HCT116 (cell line): ENCODE data around the gene FST. TPM values are rescaled to one million over a fixed set of nuclear protein-coding genes. Genes with fewer than 3 reads are reported as not detected.
A peak's percentile ranks its signal among the peaks of the same experiment; 100 is the strongest.

ENCODE experiments used
- ATAC-seq: fragments of 200-7000 bp; cut with Tn5 transposase; 2 replicates; pipeline ENCODE4 v1.9.1; 2020; ENCODE audit warnings: mild to moderate bottlenecking, moderate library complexity
- BruUV-seq: library from RNA; stranded (reverse); fragments of 400-500 nt; replicated peaks from 2 replicates; lab custom pipeline; 2021; lab: Mats Ljungman, UMichigan
- CTCF ChIA-PET: fragments of 300-600 bp; sonication (Branson Sonifier 250); formaldehyde crosslinking; loops from one replicate; lab custom pipeline; 2021; ENCODE audit warnings: antibody characterized with exemption; lab: Charles Lee
- POLR2A ChIA-PET: fragments of 300-600, 350-600 bp; sonication (Branson Sonifier 250); formaldehyde crosslinking; loops from one replicate; lab custom pipeline; 2021; ENCODE audit warnings: antibody characterized with exemption; lab: Charles Lee
- RAD21 ChIA-PET, 2 experiments: fragments of 300-600 bp; sonication (Branson Sonifier 250); formaldehyde crosslinking; loops; one replicate each; lab custom pipeline; 2023; ENCODE audit warnings: low total read pairs in 2 of 2; ENCODE audit not compliant: uncharacterized antibody in 2 of 2, unreplicated experiment in 2 of 2, low non-redundant PET in 1 of 2; lab: Charles Lee
- DNase-seq: peaks from one replicate; pipeline ENCODE4 v3.0.0-alpha.2; 2010; ENCODE audit warnings: low read depth, low spot score
- H2AFZ ChIP-seq: fragments of 200-600 bp; shearing (Covaris generic), sonication (generic); 2 replicates; pipeline ENCODE4 v1.6.1; 2017; ENCODE audit warnings: low read depth, mixed run types, mixed read lengths, antibody characterized with exemption, low read length; ENCODE audit not compliant: poor library complexity, severe bottlenecking
- H3K27ac ChIP-seq: 2 replicates; pipeline ENCODE4 v1.5.1; 2012; ENCODE audit warnings: low read depth, low read length
- H3K27me3 ChIP-seq: fragments of 200-600 bp; sonication (generic); 2 replicates; pipeline ENCODE4 v1.6.1; 2016; ENCODE audit warnings: mixed run types, low read length, mixed read lengths; ENCODE audit not compliant: insufficient read depth
- H3K36me3 ChIP-seq, 2 experiments: fragments of 200-500 bp in 1 of 2; fragments of 200-600 bp in 1 of 2; sonication (Bioruptor generic) in 1 of 2; sonication (generic) in 1 of 2; 2 replicates each; pipeline versions ENCODE4 v1.5.1 to v1.6.1; 2014 to 2016; ENCODE audit warnings: low read length in 2 of 2, inconsistent platforms in 1 of 2, mixed read lengths in 1 of 2, mixed run types in 1 of 2; ENCODE audit not compliant: insufficient read depth in 2 of 2, control insufficient read depth in 1 of 2
- H3K4me1 ChIP-seq, 2 experiments: fragments of 200-600 bp in 1 of 2; sonication (generic) in 1 of 2; 2 replicates each; pipeline versions ENCODE4 v1.5.1 to v1.6.1; 2012 to 2017; ENCODE audit warnings: low read length in 2 of 2, inconsistent platforms in 1 of 2, mild to moderate bottlenecking in 1 of 2, mixed read lengths in 1 of 2, mixed run types in 1 of 2, moderate library complexity in 1 of 2; ENCODE audit not compliant: insufficient read depth in 2 of 2, control insufficient read depth in 1 of 2
- H3K4me2 ChIP-seq: fragments of 200-600 bp; sonication (generic); 2 replicates; pipeline ENCODE4 v1.6.1; 2017; ENCODE audit warnings: mixed run types, low read length, mixed read lengths
- H3K4me3 ChIP-seq, 2 experiments: fragments of 200-600 bp in 1 of 2; sonication (generic) in 1 of 2; replicated peaks in 1 of 2; 2 replicates each; pipeline ENCODE4 v1.5.1; 2011 to 2016; ENCODE audit warnings: low read length in 2 of 2, control low read depth in 1 of 2, low read depth in 1 of 2, mild to moderate bottlenecking in 1 of 2, mixed read lengths in 1 of 2, mixed run types in 1 of 2
- H3K79me2 ChIP-seq: fragments of 200-600 bp; sonication (generic); 2 replicates; pipeline ENCODE4 v1.6.1; 2017; ENCODE audit warnings: mild to moderate bottlenecking, mixed run types, low read length, moderate library complexity, mixed read lengths; ENCODE audit not compliant: insufficient read depth
- H3K9ac ChIP-seq: fragments of 200-600 bp; sonication (generic); 2 replicates; pipeline ENCODE4 v1.6.1; 2016; ENCODE audit warnings: low read length, mixed read lengths
- H3K9me2 ChIP-seq: fragments of 200-600 bp; sonication (generic), shearing (Covaris generic); 2 replicates; pipeline ENCODE4 v1.6.1; 2017; ENCODE audit warnings: mixed run types, mild to moderate bottlenecking, moderate library complexity; ENCODE audit not compliant: insufficient read depth
- H3K9me3 ChIP-seq, 2 experiments: fragments of 200-500 bp in 1 of 2; fragments of 200-600 bp in 1 of 2; sonication (Bioruptor generic) in 1 of 2; sonication (generic) in 1 of 2; 2 replicates each; pipeline ENCODE4 v1.6.1; 2014 to 2017; ENCODE audit warnings: low read length in 2 of 2, mixed read lengths in 2 of 2, inconsistent platforms in 1 of 2, low read depth in 1 of 2, mild to moderate bottlenecking in 1 of 2, mixed run types in 1 of 2, moderate library complexity in 1 of 2; ENCODE audit not compliant: control insufficient read depth in 1 of 2, insufficient read depth in 1 of 2
- H4K20me1 ChIP-seq: fragments of 200-600 bp; sonication (generic), shearing (Covaris generic); 2 replicates; pipeline ENCODE4 v1.6.1; 2017; ENCODE audit warnings: mixed run types, mild to moderate bottlenecking, moderate library complexity; ENCODE audit not compliant: insufficient read depth
- CTCF ChIP-seq, 3 experiments: fragments of 200-600 bp in 1 of 3; sonication (generic) in 1 of 3; IDR thresholded peaks in 2 of 3; conservative IDR thresholded peaks in 1 of 3; 2 replicates each; pipeline ENCODE4 v1.5.1; 2012 to 2017; ENCODE audit warnings: low read depth in 2 of 3, low read length in 2 of 3, antibody characterized with exemption in 1 of 3, borderline replicate concordance in 1 of 3, control low read depth in 1 of 3, mild to moderate bottlenecking in 1 of 3, mixed read lengths in 1 of 3, mixed run types in 1 of 3, moderate library complexity in 1 of 3; ENCODE audit not compliant: insufficient read depth in 1 of 3
- EGR1 ChIP-seq: IDR thresholded peaks from 2 replicates; pipeline ENCODE4 v1.6.1; 2012; ENCODE audit warnings: low read depth
- EZH2 ChIP-seq: fragments of 200-600 bp; sonication (generic); IDR thresholded peaks from 2 replicates; pipeline ENCODE4 v1.6.1; 2017; ENCODE audit warnings: antibody characterized with exemption, mixed run types
- EZH2phosphoT487 ChIP-seq: fragments of 200-600 bp; IDR thresholded peaks from 2 replicates; pipeline ENCODE4 v1.6.1; 2018; ENCODE audit warnings: antibody characterized with exemption, borderline replicate concordance
- JUND ChIP-seq: IDR thresholded peaks from 2 replicates; pipeline ENCODE4 v1.6.1; 2012
- POLR2A ChIP-seq: IDR thresholded peaks from 2 replicates; pipeline ENCODE4 v1.7.0; 2011; ENCODE audit warnings: borderline replicate concordance; ENCODE audit not compliant: insufficient read depth, insufficient read length; ENCODE audit errors: extremely low read depth
- POLR2AphosphoS5 ChIP-seq: IDR thresholded peaks from 2 replicates; pipeline ENCODE4 v1.6.1; 2011; ENCODE audit warnings: mild to moderate bottlenecking, low read depth, low read length, moderate library complexity
- SRF ChIP-seq: IDR thresholded peaks from 2 replicates; pipeline ENCODE4 v1.6.1; 2012; ENCODE audit warnings: low read depth
- TCF7L2 ChIP-seq: IDR thresholded peaks from 2 replicates; pipeline ENCODE4 v1.7.0; 2011; ENCODE audit warnings: borderline replicate concordance, inconsistent platforms; ENCODE audit not compliant: insufficient read depth, insufficient read length; ENCODE audit errors: extremely low read depth
- intact Hi-C: fragments of 100-400 bp; cut with micrococcal nuclease; formaldehyde crosslinking; loops from 2 replicates; pipeline ENCODE4 v1.10.0; 2022
- total RNA-seq: library from RNA; stranded (reverse); gene quantifications from one replicate; pipeline ENCODE4 v1.2.1, GENCODE V29; 2021; ENCODE audit not compliant: unreplicated experiment

FST gene
- total RNA-seq, 1 experiment from 2014 or later: 0.34 TPM

GRCh38 chr5:53479590-53480415, 626 bp upstream of the FST start:
- intact Hi-C loops: loop anchor here (2.0 to 10.0 kb wide), 3 partner anchors 391 to 737 kb away; no protein-coding TSS in a partner anchor
- H3K27me3 ChIP-seq: peaks cover 13% of the 10 kb centered on the region; the same call in 1 of the 2 replicates
- DNase-seq (no peak), ATAC-seq (0 out of 2 replicates have a peak, but pooled peaks have one; percentile 15)
- H3K4me2 ChIP-seq: peak overlapping the region; percentile 87
- ChIA-PET RAD21 (interaction anchor here in 1 of 2 experiments (0.7 kb wide), 1 partner anchor 693 kb away, joined by 4 read pairs; no protein-coding TSS in a partner anchor), POLR2A (no interaction called here), CTCF (no interaction called here)
- no peaks in the 10 kb centered on the region for H3K79me2 ChIP-seq
- H4K20me1 ChIP-seq: no peaks in the 10 kb centered on the region
- no peak overlapping the region for H3K27ac ChIP-seq
- H3K9me2 ChIP-seq: no peaks in the 10 kb centered on the region
- BruUV-seq: no TSS peak
- H3K9ac ChIP-seq: no peak overlapping the region
- no peaks in the 10 kb centered on the region for H3K9me3 ChIP-seq
- peak overlapping the region; percentile 44 to 59 for H3K4me3 ChIP-seq
- H3K36me3 ChIP-seq: no peaks in the 10 kb centered on the region
- H3K4me1 ChIP-seq: peaks cover 0 to 31% of the 10 kb centered on the region in 2 experiments; a peak in 3 of 4 replicates
- TF ChIP-seq TCF7L2: no peak
- TF ChIP-seq EZH2: 0 out of 2 replicates have a peak, but pooled peaks have one; percentile 92
- no peak for TF ChIP-seq POLR2A
- TF ChIP-seq EZH2phosphoT487: peak; percentile 90; the same call in 1 of the 2 replicates
- no peak for TF ChIP-seq SRF
- H2AFZ ChIP-seq: peak overlapping the region; percentile 86

GRCh38 chr5:53481159-53481886, 894 bp downstream of the FST start:
- ATAC-seq (no peak), DNase-seq (no peak)
- TF ChIP-seq POLR2AphosphoS5: no peak
- no peak for TF ChIP-seq CTCF (IDR thresholded peaks at IDR 0.05 in 2 of 3, conservative IDR thresholded peaks at IDR 0.05 in 1 of 3; ENCODE audit: borderline replicate concordance in 1 of 3, insufficient read depth in 1 of 3, low read depth in 2 of 3, low read length in 2 of 3)
- no peak for TF ChIP-seq JUND
- no peak for TF ChIP-seq EGR1
- TF ChIP-seq EZH2phosphoT487: no peak
- intact Hi-C loops: loop anchor here (10.0 kb wide), 1 partner anchor 513 kb away; no protein-coding TSS in a partner anchor
- peak overlapping the region; percentile 60 for H2AFZ ChIP-seq
- no TSS peak for BruUV-seq
- H3K4me1 ChIP-seq: peaks cover 0 to 31% of the 10 kb centered on the region in 2 experiments; a peak in 3 of 4 replicates
- H3K36me3 ChIP-seq: no peaks in the 10 kb centered on the region
- ChIA-PET RAD21 (interaction anchor here in 1 of 2 experiments (0.7 kb wide), 1 partner anchor 576 kb away, joined by 4 read pairs; no protein-coding TSS in a partner anchor), CTCF (no interaction called here), POLR2A (interaction anchor here (0.6 to 1.4 kb wide), 3 partner anchors 10 to 734 kb away, joined by 3 to 4 read pairs (median 4); no protein-coding TSS in a partner anchor)
- H3K9ac ChIP-seq: peak overlapping the region; percentile 18; the same call in 1 of the 2 replicates
- no peaks in the 10 kb centered on the region for H4K20me1 ChIP-seq
- H3K27me3 ChIP-seq: peaks cover 13% of the 10 kb centered on the region; the same call in 1 of the 2 replicates
- no peaks in the 10 kb centered on the region for H3K9me3 ChIP-seq
- H3K27ac ChIP-seq: no peak overlapping the region
- no peaks in the 10 kb centered on the region for H3K79me2 ChIP-seq
- H3K4me3 ChIP-seq: peak overlapping the region; percentile 53 to 59
- H3K9me2 ChIP-seq: no peaks in the 10 kb centered on the region
- H3K4me2 ChIP-seq: peak overlapping the region; percentile 87
